Skeletal muscle satellite cell (primary cell): Measurements from ENCODE around the gene TMEM121.

Source experiments
- H3K27me3 ChIP-seq: 2 replicates; pipeline ENCODE4 v1.7.0; 2013; ENCODE audit warnings: low read length; ENCODE audit not compliant: control insufficient read depth, insufficient read depth
- H3K36me3 ChIP-seq: 2 replicates; pipeline ENCODE4 v1.7.0; 2013; ENCODE audit warnings: mild to moderate bottlenecking, control low read depth, low read length; ENCODE audit not compliant: insufficient read depth
- H3K4me1 ChIP-seq: 2 replicates; pipeline ENCODE4 v1.7.0; 2013; ENCODE audit warnings: low read length; ENCODE audit not compliant: control insufficient read depth, insufficient read depth
- H3K4me2 ChIP-seq: 2 replicates; pipeline ENCODE4 v1.7.0; 2013; ENCODE audit warnings: mild to moderate bottlenecking, low read length
- H3K4me3 ChIP-seq: 2 replicates; pipeline ENCODE4 v1.7.0; 2013; ENCODE audit warnings: low read length
- H3K9ac ChIP-seq: 2 replicates; pipeline ENCODE4 v1.7.0; 2013; ENCODE audit warnings: mild to moderate bottlenecking, low read depth, low read length, moderate library complexity
- H3K9me3 ChIP-seq: replicated peaks from 2 replicates; pipeline ENCODE4 v1.7.0; 2013; ENCODE audit warnings: mild to moderate bottlenecking, control low read depth, low read length

The TMEM121 gene

GRCh38 chr14:105482486-105483110 lies 43.8 kb upstream of the TMEM121 start:
- no peaks in the 10 kb centered on the region for H3K9me3 ChIP-seq
- H3K4me3 ChIP-seq, result peak overlapping the region; percentile 4
- peak overlapping the region; percentile 73 for H3K4me2 ChIP-seq
- peak overlapping the region; percentile 91 for H3K9ac ChIP-seq
- H3K27me3 ChIP-seq, result no peaks in the 10 kb centered on the region
- H3K4me1 ChIP-seq, result peaks cover 34% of the 10 kb centered on the region
- peaks cover 8% of the 10 kb centered on the region for H3K36me3 ChIP-seq

DNA sequence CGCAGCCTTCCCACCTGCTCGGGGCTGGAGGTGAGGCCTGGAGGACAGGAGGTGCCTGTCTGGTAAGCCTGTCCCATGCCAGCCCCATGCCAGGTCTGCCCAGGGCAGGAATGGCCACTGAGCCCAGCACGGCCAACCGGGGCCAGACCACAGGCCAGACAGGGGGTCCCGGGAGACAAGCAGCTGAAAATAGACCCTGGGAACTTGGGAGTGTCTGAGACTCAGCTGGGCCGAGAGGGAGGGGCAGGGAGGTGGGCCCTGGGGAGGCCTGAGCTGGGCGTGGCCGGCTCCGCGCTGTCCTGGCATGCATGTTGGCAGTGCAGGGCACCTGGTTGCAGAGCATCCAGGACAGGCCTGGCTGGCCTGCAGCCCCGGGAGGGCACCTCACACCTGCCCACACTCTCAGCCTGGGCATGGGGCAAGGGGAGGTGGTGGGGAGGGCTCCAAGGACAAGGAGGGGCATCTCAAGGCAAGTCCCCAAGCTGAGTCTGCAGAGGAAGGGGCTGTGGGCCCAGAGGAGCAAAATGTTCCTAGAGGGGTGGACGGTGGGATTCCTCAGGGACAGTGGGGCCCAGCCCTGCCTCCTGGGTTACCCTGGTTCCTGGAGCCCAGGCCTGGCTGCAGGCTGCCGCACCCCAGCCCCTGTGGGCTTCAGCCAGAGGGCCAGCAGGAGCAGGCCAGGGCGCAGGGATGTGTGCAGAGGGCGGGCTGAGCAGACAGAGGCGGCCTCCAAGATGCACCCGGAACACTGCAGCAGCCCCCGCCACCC lies 42.9 kb upstream of the TMEM121 start:
- Histone ChIP-seq H3K9ac (peak overlapping the region; percentile 91), H3K36me3 (peaks cover 8% of the 10 kb centered on the region), H3K4me2 (no peak overlapping the region), H3K27me3 (no peaks in the 10 kb centered on the region), H3K9me3 (no peaks in the 10 kb centered on the region), H3K4me1 (peaks cover 34% of the 10 kb centered on the region), H3K4me3 (no peak overlapping the region)

DNA sequence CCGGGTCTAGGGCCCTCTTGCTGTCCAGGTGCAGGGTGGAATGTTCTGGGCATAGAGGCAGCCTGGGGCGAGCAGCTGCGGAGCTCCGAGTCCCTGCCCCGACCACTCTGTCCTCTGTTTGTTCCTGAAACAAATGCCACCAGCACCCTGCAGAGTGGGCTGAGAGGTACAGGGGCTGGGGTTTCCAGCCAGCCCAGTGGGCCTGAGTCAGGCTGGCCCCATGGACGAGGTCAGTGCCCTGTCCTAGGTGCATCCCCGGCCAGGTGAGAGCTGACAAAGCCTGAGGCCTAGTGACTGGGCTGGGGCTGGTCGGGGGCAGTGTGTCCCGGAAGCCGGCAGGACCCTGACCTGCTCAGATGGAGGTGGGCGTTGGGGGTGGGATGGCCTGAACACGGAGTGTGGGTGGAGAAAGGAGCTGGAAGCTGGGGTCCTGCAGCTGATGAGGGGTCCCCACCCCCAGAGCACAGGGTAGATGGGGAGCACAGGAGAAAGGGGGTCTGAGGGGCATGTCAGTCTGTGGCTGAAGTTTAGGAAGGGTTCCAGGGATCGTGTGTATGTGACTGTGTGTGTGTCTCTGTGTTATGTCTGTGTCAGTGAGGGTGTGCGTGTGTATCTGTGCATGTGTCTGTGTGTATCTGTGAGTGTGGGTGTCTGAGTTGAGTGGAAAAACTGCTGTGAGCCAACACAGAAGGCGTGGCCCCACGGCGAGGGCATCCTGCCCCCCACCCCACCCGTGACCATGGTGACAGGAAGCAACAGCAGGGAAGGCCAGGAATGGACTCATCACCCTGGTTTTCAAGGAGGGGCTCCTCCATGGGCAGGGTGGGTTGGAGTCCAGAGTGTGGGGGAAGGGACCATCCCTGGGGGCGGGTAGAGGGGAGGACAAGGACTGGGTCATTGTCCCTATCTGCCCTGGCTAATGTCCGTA lies 42.0 kb upstream of the TMEM121 start:
- no peaks in the 10 kb centered on the region for H3K27me3 ChIP-seq
- H3K9me3 ChIP-seq, result no peaks in the 10 kb centered on the region
- H3K4me3 ChIP-seq, result no peak overlapping the region
- peaks cover 37% of the 10 kb centered on the region for H3K4me1 ChIP-seq
- peaks cover 7% of the 10 kb centered on the region for H3K36me3 ChIP-seq
- H3K9ac ChIP-seq, result no peak overlapping the region
- H3K4me2 ChIP-seq, result no peak overlapping the region

DNA sequence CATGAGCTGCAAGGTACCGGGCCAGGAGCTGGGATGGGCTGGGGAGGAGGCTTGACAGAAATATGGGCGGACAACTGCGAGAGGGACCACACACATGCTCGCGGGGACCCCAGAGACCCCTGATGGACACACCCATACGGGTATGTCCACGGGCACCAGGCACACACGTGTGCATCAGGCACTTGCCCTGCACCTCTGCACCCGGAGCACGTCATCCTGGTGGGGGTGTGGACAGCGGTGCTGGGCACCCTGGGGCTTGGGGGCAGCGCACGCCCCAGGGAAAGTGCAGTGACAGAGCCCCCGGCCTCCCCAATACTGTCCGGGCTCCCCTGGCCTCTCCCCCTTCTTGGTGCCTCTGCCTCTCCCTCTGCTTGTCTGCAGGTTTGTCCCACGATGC lies 41.4 kb upstream of the TMEM121 start:
- no peaks in the 10 kb centered on the region for H3K9me3 ChIP-seq
- no peaks in the 10 kb centered on the region for H3K27me3 ChIP-seq
- no peak overlapping the region for H3K4me2 ChIP-seq
- no peak overlapping the region for H3K9ac ChIP-seq
- H3K36me3 ChIP-seq, result no peaks in the 10 kb centered on the region
- H3K4me1 ChIP-seq, result peaks cover 39% of the 10 kb centered on the region
- H3K4me3 ChIP-seq, result no peak overlapping the region

GRCh38 chr14:105485739-105486162 lies 40.6 kb upstream of the TMEM121 start:
- no peak overlapping the region for H3K4me3 ChIP-seq
- H3K4me1 ChIP-seq, result peaks cover 33% of the 10 kb centered on the region
- H3K9ac ChIP-seq, result no peak overlapping the region
- H3K27me3 ChIP-seq, result no peaks in the 10 kb centered on the region
- no peaks in the 10 kb centered on the region for H3K9me3 ChIP-seq
- no peaks in the 10 kb centered on the region for H3K36me3 ChIP-seq
- no peak overlapping the region for H3K4me2 ChIP-seq

DNA sequence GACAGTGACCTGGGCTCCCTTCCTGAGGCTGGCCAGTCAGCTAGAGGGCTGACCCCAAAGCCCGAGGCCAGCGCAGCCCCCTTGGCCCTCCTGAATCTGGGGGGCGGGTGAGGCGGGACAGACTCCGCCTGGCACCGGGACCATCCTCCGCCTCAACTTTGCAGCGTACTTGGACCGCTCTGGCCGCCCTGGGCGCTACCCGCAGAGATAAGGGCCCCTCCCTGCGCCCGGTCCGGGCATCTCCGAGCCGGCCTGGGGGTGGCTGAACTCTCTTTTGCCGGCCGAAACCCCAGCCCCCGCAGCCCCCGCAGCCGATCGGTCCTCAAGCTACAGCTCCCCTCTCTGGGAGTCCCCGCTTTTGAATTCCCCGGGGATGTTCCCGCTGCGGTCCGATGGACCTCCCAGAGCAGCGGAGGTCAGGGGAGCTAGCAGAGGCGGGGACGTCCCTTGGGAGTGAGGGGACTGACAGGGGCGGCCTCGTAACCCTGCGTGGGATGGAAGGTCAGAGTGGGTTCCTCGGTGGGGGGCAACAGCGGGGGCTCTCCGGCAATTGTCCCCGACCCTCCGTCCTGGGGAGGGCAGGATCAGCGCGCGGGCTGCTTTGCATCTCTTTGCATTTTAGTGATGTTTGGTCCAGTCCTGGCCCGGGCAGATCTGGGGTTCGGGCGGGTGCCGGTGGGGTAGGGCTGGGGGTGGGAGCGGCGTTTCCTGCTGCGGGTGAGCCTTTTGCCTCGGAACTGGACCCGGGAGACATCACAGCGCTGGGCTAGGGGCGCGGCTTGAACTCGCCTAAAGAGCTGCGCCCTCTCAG lies 40.0 kb upstream of the TMEM121 start, which contains the start of gene CRIP1:
CRIP1 (plus strand) TSS at position 724 of the 811 bp plus-strand sequence. CDS start 374 bp downstream, outside the sequence.
- Histone ChIP-seq H3K9ac (no peak within 1 kb of the TSS), H3K4me3 (no peak within 1 kb of the TSS), H3K27me3 (no peaks in the 10 kb centered on the region)

GRCh38 chr14:105486974-105487448 lies 39.4 kb upstream of the TMEM121 start:
- Histone ChIP-seq H3K4me3 (no peak overlapping the region), H3K4me2 (peak overlapping the region; percentile 32), H3K4me1 (peaks cover 26% of the 10 kb centered on the region), H3K36me3 (no peaks in the 10 kb centered on the region), H3K9me3 (no peaks in the 10 kb centered on the region), H3K9ac (no peak overlapping the region), H3K27me3 (no peaks in the 10 kb centered on the region)

More for the DNA sequence above, 40.0 kb upstream of the TMEM121 start, which contains the start of gene CRIP1:
- Histone ChIP-seq H3K4me1 (peaks cover 27% of the 10 kb centered on the region), H3K36me3 (no peaks in the 10 kb centered on the region), H3K9me3 (no peaks in the 10 kb centered on the region), H3K4me2 (peak within 1 kb of the TSS; percentile 32)

GRCh38 chr14:105487449-105487985 lies 38.9 kb upstream of the TMEM121 start:
- no peak overlapping the region for H3K9ac ChIP-seq
- no peak overlapping the region for H3K4me3 ChIP-seq
- no peaks in the 10 kb centered on the region for H3K36me3 ChIP-seq
- no peaks in the 10 kb centered on the region for H3K9me3 ChIP-seq
- H3K4me2 ChIP-seq, result peak overlapping the region; percentile 32
- no peaks in the 10 kb centered on the region for H3K27me3 ChIP-seq
- H3K4me1 ChIP-seq, result peaks cover 24% of the 10 kb centered on the region

GRCh38 chr14:105487986-105488777 lies 38.2 kb upstream of the TMEM121 start:
- H3K36me3 ChIP-seq, result no peaks in the 10 kb centered on the region
- H3K9ac ChIP-seq, result no peak overlapping the region
- no peak overlapping the region for H3K4me2 ChIP-seq
- no peaks in the 10 kb centered on the region for H3K27me3 ChIP-seq
- H3K9me3 ChIP-seq, result no peaks in the 10 kb centered on the region
- H3K4me1 ChIP-seq, result peaks cover 18% of the 10 kb centered on the region
- H3K4me3 ChIP-seq, result no peak overlapping the region
